NCI-H2081 treated with DMSO at 0.1 percent for 48 hours (cell line): ENCODE data around the gene FBXO24.
"Not testable (repeated sequence)": the region's sequence is repeated elsewhere in the genome, so short reads cannot be mapped to it uniquely, and the experiment has no call there.

Source experiments
- DNase-seq: peaks from one replicate; lab custom pipeline; 2025; lab: John Stamatoyannopoulos, UW

The FBXO24 gene

DNA sequence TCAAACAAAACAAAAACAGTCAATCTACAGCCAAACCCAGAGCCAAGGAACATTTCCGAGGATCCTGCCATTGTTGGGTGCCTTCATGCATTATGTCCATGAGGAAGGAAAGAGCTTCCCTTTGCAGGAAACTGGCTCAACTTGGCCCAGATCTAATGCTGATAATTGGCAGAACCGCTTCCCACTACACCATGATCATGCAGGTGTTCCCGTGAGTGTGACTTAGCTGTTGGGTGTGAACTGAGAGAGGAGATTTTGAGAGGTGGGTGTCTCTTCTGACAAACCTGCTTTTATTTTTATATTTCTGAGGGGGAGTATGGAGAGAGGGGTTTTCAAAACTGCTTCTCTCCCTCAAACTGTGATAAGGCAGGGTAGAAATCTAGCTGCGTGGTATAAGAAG lies 27.0 kb upstream of the FBXO24 start:
- no peak for DNase-seq

DNA sequence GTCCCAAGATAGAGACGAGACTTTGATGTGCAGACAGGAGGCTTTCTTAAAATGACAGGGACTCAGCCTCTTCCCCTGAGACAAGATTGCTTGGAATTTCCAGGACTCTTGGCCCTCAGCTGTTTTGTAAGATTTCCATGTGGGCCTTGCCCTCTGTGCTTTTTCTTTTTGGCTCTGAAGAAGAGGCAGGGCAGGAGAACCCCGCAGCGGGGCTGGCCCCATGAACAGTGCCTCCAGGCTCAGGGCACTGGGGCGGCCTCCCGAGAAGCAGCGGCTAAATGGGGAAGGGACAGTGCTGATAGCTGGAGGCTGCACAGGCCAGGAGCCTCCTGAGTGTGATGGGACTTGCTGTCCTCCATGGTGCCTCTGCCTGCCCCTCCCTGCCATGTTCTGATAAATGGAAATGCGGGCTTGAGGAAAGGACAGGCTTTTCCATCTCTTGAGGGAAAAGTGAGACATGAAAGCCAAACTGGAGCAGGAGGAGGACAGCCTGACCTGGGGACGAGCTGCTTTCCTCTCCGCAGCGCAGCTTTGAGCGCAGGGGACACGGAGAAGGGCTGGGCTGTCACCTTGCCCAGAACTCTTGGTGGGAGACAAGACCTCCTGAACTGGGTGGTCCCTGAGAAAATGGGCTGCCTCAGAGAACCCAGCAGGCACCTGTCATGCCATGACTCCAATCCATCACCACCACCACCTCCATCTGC lies 24.5 kb upstream of the FBXO24 start:
- no peak for DNase-seq

DNA sequence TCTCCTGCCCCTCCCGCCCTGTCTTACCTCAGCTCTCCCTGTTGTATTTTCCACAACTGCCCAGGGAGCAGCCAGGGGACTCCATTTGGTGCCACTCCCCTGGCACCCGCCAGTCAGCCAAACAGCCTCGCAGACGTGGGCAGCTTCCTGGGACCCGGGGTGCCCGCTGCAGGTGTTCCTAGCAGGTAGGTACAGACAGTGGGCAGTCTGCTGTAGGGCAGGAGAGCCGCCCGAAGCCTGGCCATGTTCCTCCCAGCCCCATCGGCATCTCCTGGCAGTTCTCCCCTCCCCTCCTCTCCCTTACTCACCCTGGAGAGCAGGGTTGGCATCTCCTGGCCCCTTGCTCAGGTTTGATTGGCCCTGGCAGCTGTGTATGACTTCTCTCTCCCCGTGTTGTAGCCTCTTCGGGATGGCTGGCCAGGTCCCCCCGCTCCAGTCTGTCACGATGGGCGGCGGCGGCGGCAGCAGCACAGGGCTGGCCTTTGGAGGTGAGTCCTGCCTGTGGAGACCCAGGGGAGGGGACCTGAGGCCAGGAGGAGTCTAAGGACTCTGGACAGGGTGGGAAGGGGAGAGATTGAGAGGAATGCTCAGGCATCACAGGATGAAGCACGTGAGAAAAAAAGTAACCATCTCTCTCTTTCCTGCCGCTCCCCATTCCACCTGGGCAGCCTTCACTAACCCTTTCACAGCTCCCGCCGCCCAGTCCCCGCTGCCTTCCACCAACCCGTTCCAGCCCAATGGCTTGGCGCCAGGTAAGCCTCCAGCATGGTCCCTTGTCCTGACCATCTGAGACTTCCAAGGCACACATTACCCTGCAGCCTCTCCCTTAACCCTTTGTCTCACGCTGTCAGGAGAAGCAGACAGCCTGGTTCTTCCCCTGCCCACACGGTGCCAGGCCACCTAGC lies 23.7 kb upstream of the FBXO24 start:
- DNase-seq: no peak

DNA sequence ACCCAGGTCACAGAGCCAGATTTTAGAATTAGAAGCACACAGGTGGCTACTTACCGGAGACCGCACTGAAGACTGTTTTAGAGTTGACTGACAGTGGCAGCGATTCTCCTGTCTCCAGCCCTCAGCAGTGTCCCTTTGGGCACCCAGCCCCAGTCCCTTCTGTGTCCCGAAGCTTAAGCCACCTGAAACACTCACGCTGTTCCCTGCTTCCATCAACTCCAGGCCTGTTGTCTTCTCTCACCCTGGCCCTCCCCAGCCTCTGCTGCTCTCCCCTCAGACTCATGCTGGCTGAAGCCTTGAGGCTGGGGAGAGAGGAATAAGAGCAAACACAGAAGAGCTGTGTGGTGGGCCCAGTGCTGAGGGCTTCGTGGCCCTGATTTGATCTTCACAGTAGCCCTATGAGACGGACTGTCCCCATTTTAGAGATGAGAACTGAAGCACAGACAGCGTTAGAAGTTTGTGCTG lies 23.0 kb upstream of the FBXO24 start:
- DNase-seq: no peak

DNA sequence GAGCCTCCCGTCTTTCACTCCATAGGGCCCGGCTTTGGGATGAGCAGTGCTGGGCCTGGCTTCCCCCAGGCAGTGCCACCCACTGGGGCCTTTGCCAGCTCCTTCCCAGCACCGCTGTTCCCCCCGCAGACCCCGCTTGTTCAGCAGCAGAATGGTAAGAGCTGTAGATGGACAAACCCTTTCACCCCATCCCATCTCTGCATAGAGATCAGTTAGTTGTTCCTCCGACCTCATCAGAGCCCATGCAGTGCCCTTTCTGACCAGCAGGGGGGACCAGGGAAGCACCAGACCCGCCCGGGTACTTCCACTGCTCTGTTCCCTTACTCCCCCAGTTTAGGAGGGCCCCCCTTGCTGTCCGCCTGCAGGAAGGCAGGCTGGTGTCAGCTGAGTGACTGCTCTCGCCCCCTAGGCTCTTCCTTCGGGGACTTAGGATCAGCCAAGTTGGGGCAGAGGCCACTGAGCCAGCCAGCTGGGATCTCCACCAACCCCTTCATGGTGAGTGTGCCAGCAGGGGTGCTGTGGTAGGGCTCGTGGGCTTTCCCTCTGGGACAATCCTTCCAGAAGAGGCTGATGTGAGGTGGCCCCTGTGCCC lies 22.2 kb upstream of the FBXO24 start:
- DNase-seq: no peak

DNA sequence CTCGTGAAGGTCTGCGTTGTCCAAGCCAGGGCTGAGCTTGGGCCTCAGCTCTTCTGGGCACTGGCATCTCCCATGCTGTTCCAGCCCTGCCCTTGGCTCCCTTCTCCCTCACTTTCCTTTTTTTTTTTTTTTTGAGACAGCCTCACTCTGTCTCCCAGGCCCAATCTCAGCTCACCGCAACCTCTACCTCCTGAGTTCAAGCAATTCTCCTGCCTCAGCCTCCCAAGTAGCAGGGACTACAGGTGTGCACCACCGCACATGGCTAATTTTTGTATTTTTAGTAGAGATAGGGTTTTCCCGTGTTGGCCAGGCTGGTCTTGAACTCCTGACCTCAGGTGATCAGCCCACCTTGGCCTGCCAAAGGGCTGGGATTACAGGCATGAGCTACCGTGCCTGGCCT lies 21.7 kb upstream of the FBXO24 start:
- not testable (repeated sequence) for DNase-seq

DNA sequence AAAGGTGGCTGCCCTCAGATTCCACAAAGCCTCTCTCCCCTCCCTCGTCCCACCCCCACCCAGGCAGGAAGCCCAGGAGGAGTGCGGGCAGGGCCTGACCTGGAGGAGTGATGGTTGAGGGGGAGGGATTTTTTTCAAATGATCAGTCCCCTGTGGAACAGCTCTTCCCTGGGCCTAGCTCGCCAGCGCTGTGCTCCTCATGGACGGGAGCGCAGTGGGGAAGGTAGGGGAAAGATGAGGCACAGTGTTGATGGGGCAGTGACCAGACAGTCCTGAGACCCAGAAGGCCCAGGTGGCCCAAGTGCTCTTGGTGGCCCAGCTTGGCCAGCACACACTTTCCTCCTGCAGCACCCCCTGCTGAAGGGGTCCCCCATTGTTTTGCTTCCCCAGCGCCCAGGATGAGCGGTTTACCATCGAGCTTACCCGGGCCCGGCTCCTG lies 21.0 kb upstream of the FBXO24 start:
- no peak for DNase-seq

DNA sequence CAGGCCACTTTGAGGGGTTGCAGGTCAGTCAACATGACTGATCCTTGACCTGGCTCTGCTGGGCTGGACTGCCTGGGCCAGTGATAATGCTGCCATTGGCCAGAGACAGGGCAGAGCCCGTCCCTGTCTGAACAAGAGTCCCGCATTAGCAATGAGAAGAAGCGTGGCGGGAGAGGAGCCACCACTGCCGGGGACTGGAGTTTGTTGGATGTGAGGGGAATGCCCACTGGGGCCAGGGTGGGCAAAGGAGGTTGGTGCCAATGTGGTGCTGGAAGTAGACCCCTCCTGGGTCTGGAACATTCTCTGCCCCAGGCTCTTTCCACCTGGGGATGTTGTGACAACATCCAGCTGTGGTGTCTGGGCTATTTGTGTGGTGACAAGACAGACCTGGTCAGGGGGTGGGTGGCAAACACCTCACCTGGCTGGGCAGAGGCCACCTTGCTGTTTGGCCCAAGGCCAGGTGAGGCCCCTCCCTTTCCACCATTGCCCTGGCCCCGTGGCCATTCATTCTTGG lies 20.1 kb upstream of the FBXO24 start:
- DNase-seq: no peak

DNA sequence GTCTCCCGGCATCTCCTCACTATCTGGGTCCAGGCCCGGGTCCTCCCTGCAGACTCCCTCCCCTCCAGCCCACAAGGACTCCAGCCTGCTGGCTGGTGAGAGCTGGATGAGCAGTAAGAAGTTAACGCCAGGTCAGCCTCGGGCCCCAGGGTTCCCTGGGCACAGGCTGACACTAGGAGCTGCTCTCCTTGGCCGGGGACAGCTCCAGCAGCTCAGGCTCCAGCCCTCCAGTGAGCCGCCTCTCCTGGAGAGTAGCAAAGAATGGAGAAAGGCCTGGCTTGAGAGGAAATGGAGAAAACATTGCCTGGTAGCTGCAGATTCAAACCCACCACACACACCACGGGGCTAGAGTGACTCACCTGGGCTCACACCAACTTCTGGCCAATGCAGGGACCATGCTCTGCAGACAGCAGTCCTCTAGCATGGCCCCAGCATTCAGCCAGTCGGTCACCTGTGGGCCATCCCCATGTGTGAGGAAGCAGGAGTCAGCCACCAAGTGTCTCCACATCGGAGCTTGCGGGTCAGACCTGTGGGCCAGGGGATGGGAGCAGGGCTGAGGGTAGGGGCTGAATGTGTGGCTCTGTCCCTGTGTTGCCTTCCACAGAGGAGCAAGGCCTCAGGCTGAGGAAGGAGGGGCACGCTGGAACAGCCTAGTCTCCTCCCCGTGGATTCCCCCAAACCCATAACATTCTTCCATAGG lies 18.9 kb upstream of the FBXO24 start:
- no peak for DNase-seq

DNA sequence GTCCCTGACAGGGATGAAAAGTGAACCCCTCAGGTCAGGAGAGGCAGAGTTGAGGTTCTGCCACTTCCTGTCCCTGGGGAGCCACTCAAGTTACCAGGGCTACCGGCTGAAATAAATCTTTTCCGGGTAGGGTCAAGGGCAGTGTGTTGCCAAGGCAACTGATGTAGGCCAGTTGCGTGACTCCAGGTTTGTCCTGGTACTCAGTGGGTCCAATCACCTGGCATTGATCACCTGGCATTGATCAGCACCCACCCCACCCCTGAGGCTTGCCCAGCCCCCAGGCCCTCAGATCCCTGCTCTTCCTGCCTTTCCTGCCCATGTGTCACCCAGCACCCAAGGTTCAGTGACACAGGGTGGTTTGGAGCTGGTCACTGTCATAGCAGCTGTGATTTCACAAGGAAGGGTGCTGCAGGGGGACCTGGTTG lies 18.4 kb upstream of the FBXO24 start:
- DNase-seq: no peak

DNA sequence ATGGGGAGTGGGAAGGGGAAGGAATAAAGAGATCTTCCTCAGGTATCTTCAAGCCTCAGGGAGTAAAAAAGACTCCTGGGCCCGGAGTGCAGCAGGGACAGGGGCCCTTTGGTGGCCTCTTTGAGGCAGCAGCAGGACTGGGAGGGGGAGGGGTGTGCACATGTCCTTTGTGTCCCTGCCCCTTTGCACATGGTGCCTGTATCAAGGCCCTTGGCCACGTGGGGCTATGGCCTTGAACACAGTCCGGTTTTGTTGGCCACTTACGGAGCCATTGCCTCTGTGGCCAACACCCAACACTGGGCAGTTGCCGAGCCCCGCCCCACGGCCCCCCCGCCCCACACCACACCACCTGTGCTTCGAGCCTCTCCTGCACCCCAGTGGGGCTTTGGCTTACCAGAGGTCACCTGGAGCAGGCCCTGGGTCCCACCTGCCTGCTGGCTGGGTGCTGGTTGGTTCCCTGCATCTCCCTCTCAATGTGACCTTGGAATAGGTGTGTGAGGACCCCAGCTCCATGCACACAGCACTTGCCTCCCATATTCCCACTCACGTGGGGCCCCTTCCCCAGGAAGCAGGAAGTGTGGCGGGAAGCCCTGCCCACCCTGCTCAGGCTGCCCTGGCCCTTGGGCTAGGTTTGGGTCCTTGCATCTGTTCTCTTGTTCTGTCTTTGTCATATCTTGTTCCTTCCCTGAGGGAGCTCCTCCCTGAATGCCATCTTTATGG lies 17.8 kb upstream of the FBXO24 start:
- DNase-seq: no peak

DNA sequence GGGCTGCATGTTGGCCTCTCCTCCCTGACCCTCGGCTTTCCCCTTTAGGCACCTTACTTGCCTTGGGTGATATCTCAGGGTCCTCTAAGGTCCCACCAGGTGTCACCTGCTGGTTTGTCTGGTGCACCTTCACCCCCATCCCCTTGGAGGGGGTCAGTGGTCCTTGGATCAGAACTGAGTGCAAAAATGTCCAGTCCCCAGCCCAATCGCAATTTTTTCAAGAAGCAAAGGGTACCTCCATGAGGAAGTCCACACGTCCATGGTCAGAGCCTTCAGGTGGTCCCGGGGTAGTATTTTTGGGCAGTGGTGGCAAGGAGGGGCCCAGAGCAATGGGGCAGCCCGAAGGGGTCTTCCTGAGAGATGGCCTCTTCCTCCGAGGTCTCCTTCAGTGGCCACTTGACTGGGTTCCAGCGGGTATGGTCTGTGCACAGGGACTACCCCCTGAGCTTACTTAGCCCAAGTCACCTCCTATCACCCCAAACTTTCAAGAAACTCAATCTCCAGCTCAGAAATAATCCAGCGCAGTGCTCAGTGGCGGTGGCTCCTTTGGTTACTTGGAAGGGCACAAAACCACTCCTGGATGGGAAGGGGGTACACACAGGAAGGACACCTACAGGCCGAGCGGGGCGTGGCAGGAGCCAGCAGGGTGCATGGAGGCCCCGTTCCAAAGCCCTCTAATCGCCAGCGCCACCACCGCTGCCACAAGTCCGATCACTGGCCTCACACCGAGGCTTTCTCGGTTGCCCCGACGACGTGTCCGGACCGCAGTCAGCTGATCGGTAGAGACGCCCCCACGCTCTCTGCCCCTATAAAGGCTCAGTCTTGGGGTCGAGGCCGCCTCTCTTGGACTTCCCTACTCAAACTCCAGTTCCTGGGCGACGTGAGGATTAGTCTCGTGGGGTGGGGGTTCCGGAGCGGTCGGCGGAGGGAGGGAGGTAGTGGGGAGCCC lies 17.0 kb upstream of the FBXO24 start:
- no peak for DNase-seq

DNA sequence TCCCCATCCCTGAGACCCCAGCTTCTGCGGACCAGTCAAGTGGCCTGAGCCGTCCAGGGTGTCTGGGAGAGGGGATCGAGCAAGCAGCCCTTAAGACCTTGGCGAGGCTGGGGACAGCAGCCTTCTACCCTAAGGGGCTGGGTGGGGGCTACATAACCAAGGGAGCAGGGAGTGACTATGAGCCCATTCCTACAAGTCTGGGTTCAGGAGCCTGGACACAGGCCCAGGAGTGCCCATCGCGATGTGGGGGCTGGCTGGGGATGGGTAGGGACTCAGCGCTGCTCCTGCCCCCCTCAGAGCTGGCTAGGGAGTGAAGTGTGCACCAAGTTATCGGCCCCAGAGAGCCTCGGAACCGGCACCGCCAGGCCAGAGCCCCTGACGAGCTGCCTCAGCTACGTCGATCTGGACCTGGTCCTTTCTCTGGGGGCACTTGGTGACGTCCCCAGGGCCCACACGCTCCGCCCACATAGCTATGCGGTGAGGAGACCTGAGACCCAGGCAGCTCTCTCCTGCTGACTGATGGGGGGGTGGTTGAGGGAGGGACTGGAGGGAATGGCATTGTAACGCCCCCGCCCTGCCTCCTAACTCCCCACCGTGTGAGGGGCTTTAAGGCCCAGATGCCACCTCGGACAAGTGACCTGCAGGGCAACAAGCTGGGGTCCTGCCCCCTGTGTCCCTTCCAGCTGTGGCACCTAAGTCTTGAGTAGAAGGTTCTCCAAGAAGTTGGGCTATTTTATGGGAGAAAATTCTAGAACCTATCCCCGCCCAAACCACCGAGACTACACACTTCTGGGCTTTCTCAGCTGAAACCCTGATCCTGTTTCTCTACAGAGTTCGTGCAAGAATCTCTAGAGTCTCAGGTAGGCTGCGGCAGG lies 14.9 kb upstream of the FBXO24 start:
- no peak for DNase-seq

DNA sequence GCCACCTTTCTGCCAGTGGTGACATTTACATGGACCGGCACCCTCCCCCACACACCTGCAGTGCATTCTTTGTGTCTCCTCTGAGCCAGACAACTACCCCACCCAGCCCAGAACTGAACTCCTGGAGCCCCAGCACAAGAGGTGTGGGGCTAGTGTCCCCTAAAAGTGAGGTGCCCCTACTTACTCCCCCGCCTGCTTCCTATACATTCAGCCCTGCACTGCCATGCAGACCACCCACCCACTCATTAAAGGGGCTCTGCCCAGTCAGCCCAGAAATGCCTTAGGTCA lies 14.4 kb upstream of the FBXO24 start:
- DNase-seq: no peak

DNA sequence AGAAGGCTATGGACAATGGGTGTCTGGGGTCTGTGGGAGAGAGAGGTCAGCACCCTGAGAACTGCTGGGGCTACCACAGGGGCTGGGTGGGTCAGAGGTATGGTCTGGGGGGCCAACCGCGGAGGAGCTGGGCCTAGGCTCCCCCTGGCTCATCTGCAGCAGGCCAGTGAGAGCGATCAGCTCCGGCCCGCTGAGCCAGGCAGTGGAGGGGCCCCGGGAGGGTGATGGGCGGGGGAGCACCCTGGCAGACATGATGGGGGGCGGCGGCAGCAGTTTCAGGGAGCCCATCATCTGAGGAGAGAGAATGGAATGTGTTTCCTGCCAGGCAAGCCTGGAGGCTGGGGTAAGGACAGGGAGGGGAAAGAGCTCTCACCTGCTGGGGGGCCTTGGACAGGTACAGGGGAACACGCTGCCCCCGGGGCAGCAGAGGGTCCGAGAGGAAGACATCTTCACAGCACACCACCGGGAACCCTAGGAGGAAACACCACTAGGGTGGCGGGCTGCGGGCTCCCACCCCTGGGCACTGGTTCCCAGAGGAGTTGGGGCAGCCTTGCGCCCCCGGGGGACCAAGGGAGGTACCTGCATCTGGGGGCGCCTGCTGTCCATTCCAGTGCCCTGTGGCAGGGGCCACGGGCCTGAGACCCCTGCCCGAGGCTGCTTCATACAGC lies 13.7 kb upstream of the FBXO24 start:
- DNase-seq: no peak

DNA sequence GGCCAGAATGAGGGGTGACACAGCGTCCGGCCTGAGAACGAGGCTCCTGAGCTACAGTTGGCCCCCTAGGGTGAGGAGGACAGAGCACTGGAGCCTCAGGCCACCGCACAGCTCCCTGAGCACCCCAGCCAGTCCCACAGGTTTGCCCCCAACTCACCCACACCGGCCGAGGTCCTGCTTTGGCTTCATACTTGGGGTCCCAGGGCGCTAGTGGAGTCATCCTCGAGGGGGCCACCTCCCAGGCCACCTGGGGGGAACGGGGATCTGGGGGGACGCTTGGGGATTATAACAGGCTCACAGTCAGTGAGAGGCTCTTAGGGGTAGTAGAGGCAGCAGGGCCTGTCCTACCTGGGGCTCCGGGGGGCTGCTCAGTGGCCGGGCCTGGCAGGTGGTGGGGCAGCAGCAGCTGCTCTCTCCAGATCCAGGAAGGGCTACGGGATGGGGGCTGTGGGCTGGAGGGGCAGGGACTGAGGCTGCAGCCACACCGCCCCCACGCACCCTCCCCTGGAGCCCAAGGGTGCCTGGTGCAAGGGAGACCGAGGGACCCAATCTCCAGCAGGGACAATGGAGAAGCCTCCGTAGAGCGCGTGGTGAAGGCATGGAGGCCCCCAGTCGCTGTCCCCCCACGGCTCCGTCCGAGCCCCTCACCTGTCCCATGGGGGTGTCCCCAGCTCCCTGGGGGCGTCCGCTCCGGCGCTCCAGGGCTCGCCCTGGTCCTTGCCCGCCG lies 13.0 kb upstream of the FBXO24 start:
- no peak for DNase-seq

DNA sequence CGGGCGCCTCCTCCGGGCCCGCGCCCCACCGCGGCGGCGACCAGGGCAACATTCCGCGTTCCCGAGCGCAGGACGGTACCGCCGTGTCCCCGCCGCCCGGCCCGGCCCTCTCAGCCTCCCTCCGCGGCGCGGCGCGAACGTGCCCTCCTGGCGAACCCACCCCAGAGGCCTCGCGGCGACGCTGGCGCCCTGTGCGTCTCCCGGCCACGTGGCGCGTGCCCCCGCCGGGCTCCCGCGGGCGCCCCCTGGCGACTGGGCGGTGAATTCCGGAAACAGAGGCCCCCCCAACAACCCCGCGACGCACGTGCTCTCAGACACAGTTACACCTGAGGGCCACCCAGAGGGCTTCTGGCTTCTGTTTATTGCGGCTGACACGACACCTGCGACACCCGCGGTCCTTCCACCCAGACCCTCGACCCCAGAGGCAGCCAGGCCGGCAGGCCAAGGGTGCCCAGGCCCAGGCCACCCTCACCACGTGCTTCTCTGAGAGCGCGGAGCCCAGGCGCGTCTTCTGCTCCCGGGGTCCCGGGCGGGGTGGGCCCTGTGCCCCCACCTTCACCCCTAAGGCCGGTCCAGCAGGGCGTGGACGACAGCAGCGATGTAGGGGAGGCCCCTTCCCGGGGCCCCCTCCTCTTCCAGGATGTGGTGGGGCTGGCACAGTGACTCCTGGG lies 12.3 kb upstream of the FBXO24 start, which contains the start of gene SAP25:
Gene SAP25, minus strand, starts transcription at position 210 of the 671 bp plus-strand sequence. Its CDS starts 158 bp downstream, at position 52.
- DNase-seq: no peak
